HepG2 (cell line): ENCODE results near the gene STOML2. TPM values are rescaled to one million over a fixed set of nuclear protein-coding genes. Genes with fewer than 3 reads are reported as not detected.

Source experiments
- DPF2 ChIP-seq: sonication (generic); formaldehyde crosslinking; IDR thresholded peaks from 2 replicates; pipeline ENCODE4 v1.4.0; 2020; ENCODE audit warnings: mild to moderate bottlenecking, low read depth, missing genetic modification reagents, borderline replicate concordance
- FOXK1 ChIP-seq: sonication (generic); formaldehyde crosslinking; IDR thresholded peaks from 2 replicates; pipeline ENCODE4 v1.4.0; 2020; ENCODE audit warnings: low read depth, missing genetic modification reagents, borderline replicate concordance
- JARID2 ChIP-seq: sonication (generic); formaldehyde crosslinking; IDR thresholded peaks from 2 replicates; pipeline ENCODE4 v1.8.1; 2023; ENCODE audit warnings: missing genetic modification reagents, inconsistent platforms; ENCODE audit not compliant: insufficient replicate concordance
- MTF2 ChIP-seq: sonication (generic); formaldehyde crosslinking; IDR thresholded peaks from 2 replicates; pipeline ENCODE4 v1.5.0; 2020; ENCODE audit warnings: missing genetic modification reagents, borderline replicate concordance
- NCOA2 ChIP-seq: sonication (generic); formaldehyde crosslinking; IDR thresholded peaks from 2 replicates; pipeline ENCODE4 v1.8.0; 2022; ENCODE audit warnings: inconsistent platforms
- NFIB ChIP-seq: sonication (generic); formaldehyde crosslinking; IDR thresholded peaks from 2 replicates; pipeline ENCODE4 v1.9.0; 2021; ENCODE audit warnings: missing genetic modification reagents, mild to moderate bottlenecking, borderline replicate concordance
- NKX3-1 ChIP-seq: sonication (generic); formaldehyde crosslinking; IDR thresholded peaks from 2 replicates; pipeline ENCODE4 v1.5.0; 2020; ENCODE audit warnings: missing genetic modification reagents
- RBAK ChIP-seq: sonication (generic); formaldehyde crosslinking; IDR thresholded peaks from 2 replicates; pipeline ENCODE4 v1.5.1; 2020; ENCODE audit warnings: mild to moderate bottlenecking, missing genetic modification reagents
- SIN3B ChIP-seq: fragments of 150-350 bp; IDR thresholded peaks from 2 replicates; pipeline ENCODE4 v1.6.1; 2014; ENCODE audit warnings: low read length
- XBP1 ChIP-seq: sonication (generic); formaldehyde crosslinking; IDR thresholded peaks from 2 replicates; pipeline ENCODE4 v1.5.0; 2020; ENCODE audit warnings: missing genetic modification reagents
- ZBED4 ChIP-seq: sonication (generic); formaldehyde crosslinking; IDR thresholded peaks from 2 replicates; pipeline ENCODE4 v1.4.0; 2020; ENCODE audit warnings: missing genetic modification reagents, borderline replicate concordance
- ZBTB7B ChIP-seq: sonication (generic); formaldehyde crosslinking; IDR thresholded peaks from 2 replicates; pipeline ENCODE4 v1.4.0; 2020; ENCODE audit warnings: missing genetic modification reagents
- ZNF263 ChIP-seq: sonication (generic); formaldehyde crosslinking; IDR thresholded peaks from 2 replicates; pipeline ENCODE4 v1.4.0; 2020; ENCODE audit warnings: missing genetic modification reagents
- ZNF747 ChIP-seq: sonication (generic); formaldehyde crosslinking; IDR thresholded peaks from 2 replicates; pipeline ENCODE4 v1.8.1; 2023; ENCODE audit warnings: missing genetic modification reagents, mild to moderate bottlenecking, borderline replicate concordance
- ZNF75D ChIP-seq: sonication (generic); formaldehyde crosslinking; IDR thresholded peaks from 2 replicates; pipeline ENCODE4 v1.8.1; 2023; ENCODE audit warnings: missing genetic modification reagents, mild to moderate bottlenecking, borderline replicate concordance
- ZSCAN22 ChIP-seq: sonication (generic); formaldehyde crosslinking; IDR thresholded peaks from 2 replicates; pipeline ENCODE4 v1.4.0; 2020; ENCODE audit warnings: mild to moderate bottlenecking, missing genetic modification reagents
- polyA plus RNA-seq, 8 experiments: library from polyadenylated mRNA; depleted of rRNA in 3 of 8; stranded (reverse) in 7 of 8; unstranded in 1 of 8; fragments of >200 nt; fragmentation: Illumina TruSeq in 4 of 8; extraction: Trizol in 4 of 8; gene quantifications; 2 replicates each; pipeline versions ENCODE4 v1.2.1 to v1.2.3, GENCODE V29; 2011 to 2016; ENCODE audit warnings: low read depth in 4 of 8, missing spikeins in 1 of 8, mixed read lengths in 1 of 8; ENCODE audit not compliant: insufficient read depth in 1 of 8
- total RNA-seq, 5 experiments: library from RNA; depleted of rRNA; stranded (reverse); fragments of >200 nt; fragmentation: Illumina TruSeq; extraction: Trizol; gene quantifications; 2 replicates each; pipeline ENCODE4 v1.2.3, GENCODE V29; 2016; ENCODE audit warnings: low read depth in 1 of 5
- TF ChIP-seq, protein P1 (sequence below): sonication (generic); formaldehyde crosslinking; IDR thresholded peaks from 2 replicates; pipeline ENCODE4 v1.5.0; 2020; ENCODE audit warnings: missing genetic modification reagents, mild to moderate bottlenecking, borderline replicate concordance
- TF ChIP-seq, protein P2 (sequence below): sonication (generic); formaldehyde crosslinking; IDR thresholded peaks from 2 replicates; pipeline ENCODE4 v1.4.0; 2020; ENCODE audit warnings: missing genetic modification reagents, borderline replicate concordance

STOML2 gene
- total and polyA plus RNA-seq, 2 of the 13 experiments (the other 11 are each of a cell fraction or from before 2014, with no cell fraction given), result 245 to 250 TPM

- TF ChIP-seq, protein P1, sequence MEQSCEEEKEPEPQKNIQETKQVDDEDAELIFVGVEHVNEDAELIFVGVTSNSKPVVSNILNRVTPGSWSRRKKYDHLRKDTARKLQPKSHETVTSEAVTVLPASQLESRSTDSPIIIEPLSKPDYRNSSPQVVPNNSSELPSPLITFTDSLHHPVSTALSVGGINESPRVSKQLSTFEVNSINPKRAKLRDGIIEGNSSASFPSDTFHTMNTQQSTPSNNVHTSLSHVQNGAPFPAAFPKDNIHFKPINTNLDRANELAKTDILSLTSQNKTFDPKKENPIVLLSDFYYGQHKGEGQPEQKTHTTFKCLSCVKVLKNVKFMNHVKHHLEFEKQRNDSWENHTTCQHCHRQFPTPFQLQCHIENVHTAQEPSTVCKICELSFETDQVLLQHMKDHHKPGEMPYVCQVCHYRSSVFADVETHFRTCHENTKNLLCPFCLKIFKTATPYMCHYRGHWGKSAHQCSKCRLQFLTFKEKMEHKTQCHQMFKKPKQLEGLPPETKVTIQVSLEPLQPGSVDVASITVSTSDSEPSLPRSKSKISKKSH (CRISPR knock-in tag), result no peak
- no peak for TF ChIP-seq ZSCAN22 (CRISPR knock-in tag)
- TF ChIP-seq FOXK1, result no peak
- no peak for TF ChIP-seq NKX3-1 (CRISPR knock-in tag)
- peak; percentile 36; the same call in 1 of the 2 replicates for TF ChIP-seq ZBTB7B (CRISPR knock-in tag)
- TF ChIP-seq, protein P2, sequence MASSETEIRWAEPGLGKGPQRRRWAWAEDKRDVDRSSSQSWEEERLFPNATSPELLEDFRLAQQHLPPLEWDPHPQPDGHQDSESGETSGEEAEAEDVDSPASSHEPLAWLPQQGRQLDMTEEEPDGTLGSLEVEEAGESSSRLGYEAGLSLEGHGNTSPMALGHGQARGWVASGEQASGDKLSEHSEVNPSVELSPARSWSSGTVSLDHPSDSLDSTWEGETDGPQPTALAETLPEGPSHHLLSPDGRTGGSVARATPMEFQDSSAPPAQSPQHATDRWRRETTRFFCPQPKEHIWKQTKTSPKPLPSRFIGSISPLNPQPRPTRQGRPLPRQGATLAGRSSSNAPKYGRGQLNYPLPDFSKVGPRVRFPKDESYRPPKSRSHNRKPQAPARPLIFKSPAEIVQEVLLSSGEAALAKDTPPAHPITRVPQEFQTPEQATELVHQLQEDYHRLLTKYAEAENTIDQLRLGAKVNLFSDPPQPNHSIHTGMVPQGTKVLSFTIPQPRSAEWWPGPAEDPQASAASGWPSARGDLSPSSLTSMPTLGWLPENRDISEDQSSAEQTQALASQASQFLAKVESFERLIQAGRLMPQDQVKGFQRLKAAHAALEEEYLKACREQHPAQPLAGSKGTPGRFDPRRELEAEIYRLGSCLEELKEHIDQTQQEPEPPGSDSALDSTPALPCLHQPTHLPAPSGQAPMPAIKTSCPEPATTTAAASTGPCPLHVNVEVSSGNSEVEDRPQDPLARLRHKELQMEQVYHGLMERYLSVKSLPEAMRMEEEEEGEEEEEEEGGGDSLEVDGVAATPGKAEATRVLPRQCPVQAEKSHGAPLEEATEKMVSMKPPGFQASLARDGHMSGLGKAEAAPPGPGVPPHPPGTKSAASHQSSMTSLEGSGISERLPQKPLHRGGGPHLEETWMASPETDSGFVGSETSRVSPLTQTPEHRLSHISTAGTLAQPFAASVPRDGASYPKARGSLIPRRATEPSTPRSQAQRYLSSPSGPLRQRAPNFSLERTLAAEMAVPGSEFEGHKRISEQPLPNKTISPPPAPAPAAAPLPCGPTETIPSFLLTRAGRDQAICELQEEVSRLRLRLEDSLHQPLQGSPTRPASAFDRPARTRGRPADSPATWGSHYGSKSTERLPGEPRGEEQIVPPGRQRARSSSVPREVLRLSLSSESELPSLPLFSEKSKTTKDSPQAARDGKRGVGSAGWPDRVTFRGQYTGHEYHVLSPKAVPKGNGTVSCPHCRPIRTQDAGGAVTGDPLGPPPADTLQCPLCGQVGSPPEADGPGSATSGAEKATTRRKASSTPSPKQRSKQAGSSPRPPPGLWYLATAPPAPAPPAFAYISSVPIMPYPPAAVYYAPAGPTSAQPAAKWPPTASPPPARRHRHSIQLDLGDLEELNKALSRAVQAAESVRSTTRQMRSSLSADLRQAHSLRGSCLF (CRISPR knock-in tag), result no peak
- TF ChIP-seq ZBED4 (CRISPR knock-in tag), result peak; percentile 99
- TF ChIP-seq RBAK (CRISPR knock-in tag), result no peak
- TF ChIP-seq XBP1 (CRISPR knock-in tag), result no peak
- 0 out of 2 replicates have a peak, but pooled peaks have one; percentile 29 for TF ChIP-seq ZNF263 (CRISPR knock-in tag)
- TF ChIP-seq ZNF75D (CRISPR knock-in tag), result no peak
- TF ChIP-seq NFIB (CRISPR knock-in tag), result no peak
- TF ChIP-seq SIN3B, result no peak
- TF ChIP-seq ZNF747 (CRISPR knock-in tag), result peak; percentile 34
- no peak for TF ChIP-seq DPF2 (CRISPR knock-in tag)
- peak; percentile 9; the same call in 1 of the 2 replicates for TF ChIP-seq NCOA2 (CRISPR knock-in tag)
- no peak for TF ChIP-seq JARID2 (CRISPR knock-in tag)
- no peak for TF ChIP-seq MTF2 (CRISPR knock-in tag)
Observed at GRCh38 chr9:35071814-35072460, 31.0 kb downstream of the STOML2 start (continued).
